GM12878 (cell line): Measurements from ENCODE around the gene MAGEH1. TPM values are rescaled to one million over a fixed set of nuclear protein-coding genes. Genes with fewer than 3 reads are reported as not detected.

ENCODE experiments used
- ATAC-seq: fragments of 200-7000 bp; cut with Tn5 transposase; 3 replicates; pipeline ENCODE4 v1.9.1; 2020; ENCODE audit warnings: mild to moderate bottlenecking, moderate library complexity
- BruUV-seq: library from RNA; stranded (reverse); fragments of 400-500 nt; replicated peaks from 2 replicates; lab custom pipeline; 2021; lab: Mats Ljungman, UMichigan
- CTCF ChIA-PET: fragments of 300-600 bp; sonication (Branson Sonifier 250); formaldehyde crosslinking; extraction: SDS; loops from one replicate; lab custom pipeline; 2021; ENCODE audit warnings: inconsistent platforms; lab: Yijun Ruan, JAX
- POLR2A ChIA-PET: fragments of 350-600 bp; formaldehyde crosslinking; extraction: SDS; loops from one replicate; lab custom pipeline; 2021; ENCODE audit warnings: inconsistent platforms; lab: Charles Lee
- RAD21 ChIA-PET: fragments of 300-600 bp; sonication (Branson Sonifier 250); formaldehyde crosslinking; loops from one replicate; lab custom pipeline; 2023; ENCODE audit warnings: antibody characterized with exemption; ENCODE audit not compliant: unreplicated experiment; lab: Charles Lee
- SMC1A ChIA-PET: fragments of 300-600 bp; sonication (Branson Sonifier 250); formaldehyde crosslinking; loops from one replicate; lab custom pipeline; 2023; ENCODE audit not compliant: unreplicated experiment, uncharacterized antibody; lab: Charles Lee
- DNase-seq: peaks from one replicate; pipeline ENCODE4 v3.0.0-alpha.2; 2011; ENCODE audit warnings: low read depth, low spot score
- FAIRE-seq: peaks from 3 replicates; lab custom pipeline; 2011; peaks lifted over from hg19 to GRCh38; lab: Jason Lieb, UNC
- H2AFZ ChIP-seq: 2 replicates; pipeline ENCODE4 v1.6.0; 2011; ENCODE audit warnings: low read depth, low read length, control low read depth; ENCODE audit not compliant: control insufficient read depth
- H3K27ac ChIP-seq: 2 replicates; pipeline ENCODE4 v1.5.1; 2011; ENCODE audit warnings: control low read depth; ENCODE audit not compliant: control insufficient read depth, insufficient read depth
- H3K27me3 ChIP-seq, 2 experiments: replicated peaks in 1 of 2; 2 replicates each; pipeline versions ENCODE4 v1.6.0 to v1.6.1; 2011; ENCODE audit warnings: low read length in 1 of 2; ENCODE audit not compliant: control insufficient read depth in 2 of 2, insufficient read depth in 2 of 2
- H3K36me3 ChIP-seq, 2 experiments: 2 replicates each; pipeline ENCODE4 v1.5.1; 2011; ENCODE audit warnings: low read length in 1 of 2; ENCODE audit not compliant: control insufficient read depth in 2 of 2, insufficient read depth in 2 of 2
- H3K4me1 ChIP-seq: 2 replicates; pipeline ENCODE4 v1.6.1; 2011; ENCODE audit warnings: mild to moderate bottlenecking, low read length, moderate library complexity, mixed read lengths; ENCODE audit not compliant: control insufficient read depth, insufficient read depth
- H3K4me2 ChIP-seq: 2 replicates; pipeline ENCODE4 v1.6.0; 2011; ENCODE audit warnings: control low read depth; ENCODE audit not compliant: control insufficient read depth, insufficient read depth
- H3K4me3 ChIP-seq: fragments of 200-600 bp; sonication (generic); 2 replicates; pipeline ENCODE4 v1.5.1; 2016
- H3K79me2 ChIP-seq: 2 replicates; pipeline ENCODE4 v1.6.0; 2011; ENCODE audit warnings: low read length; ENCODE audit not compliant: control insufficient read depth, insufficient read depth
- H3K9ac ChIP-seq: 2 replicates; pipeline ENCODE4 v1.8.0; 2011; ENCODE audit warnings: low read length, control low read depth, mixed read lengths; ENCODE audit not compliant: control insufficient read depth, insufficient read depth
- H3K9me3 ChIP-seq: replicated peaks from 3 replicates; pipeline ENCODE4 v1.5.1; 2011; ENCODE audit warnings: mild to moderate bottlenecking, low read length; ENCODE audit not compliant: control insufficient read depth, insufficient read depth
- H4K20me1 ChIP-seq: 2 replicates; pipeline ENCODE4 v1.6.0; 2011; ENCODE audit not compliant: control insufficient read depth, insufficient read depth
- CEBPZ ChIP-seq: fragments of 150-350 bp; IDR thresholded peaks from 2 replicates; pipeline ENCODE4 v1.6.1; 2016; ENCODE audit warnings: low read depth, low read length
- IRF4 ChIP-seq: IDR thresholded peaks from 2 replicates; pipeline ENCODE4 v1.6.1; 2011; ENCODE audit warnings: low read depth, low read length
- JUNB ChIP-seq: IDR thresholded peaks from 2 replicates; pipeline ENCODE4 v1.6.1; 2016; ENCODE audit warnings: antibody characterized with exemption, mild to moderate bottlenecking
- JUND ChIP-seq: IDR thresholded peaks from 2 replicates; pipeline ENCODE4 v1.6.1; 2012; ENCODE audit warnings: low read depth, mild to moderate bottlenecking, low read length, improper control_type of control experiment, moderate library complexity
- NR2C2 ChIP-seq: IDR thresholded peaks from 2 replicates; pipeline ENCODE4 v1.6.1; 2011; ENCODE audit warnings: borderline replicate concordance, low read depth; ENCODE audit not compliant: control insufficient read depth, insufficient read length
- RELA ChIP-seq: fragments of 450-650 bp; IDR thresholded peaks from 2 replicates; pipeline ENCODE4 v1.8.0; 2014; ENCODE audit warnings: borderline replicate concordance; ENCODE audit not compliant: partially characterized antibody
- SIN3A ChIP-seq: IDR thresholded peaks from 2 replicates; pipeline ENCODE4 v1.6.1; 2012; ENCODE audit warnings: low read depth, low read length, improper control_type of control experiment
- SUPT20H ChIP-seq: IDR thresholded peaks from 2 replicates; pipeline ENCODE4 v1.6.1; 2011; ENCODE audit warnings: low read depth, mild to moderate bottlenecking, low read length, moderate library complexity, borderline replicate concordance; ENCODE audit not compliant: control insufficient read depth
- TAF1 ChIP-seq: IDR thresholded peaks from 2 replicates; pipeline ENCODE4 v1.6.1; 2011; ENCODE audit warnings: mild to moderate bottlenecking, low read depth, low read length, borderline replicate concordance
- WGBS: methylation state at CpG from one replicate; pipeline ENCODE4 v1.1.6; 2016; ENCODE audit warnings: low lambda C conversion rate; ENCODE audit not compliant: insufficient replicate concordance, insufficient coverage; ENCODE audit errors: missing lambda C conversion rate; 5-methylcytosine and 5-hydroxymethylcytosine counted together
- in situ Hi-C: fragments of 300-500 bp; cut with MboI; formaldehyde crosslinking; loops from 9 replicates; pipeline ENCODE4 v1.14.3; 2018; ENCODE audit warnings: mixed read lengths
- intact Hi-C: fragments of 100-400 bp; cut with micrococcal nuclease; formaldehyde crosslinking; loops from one replicate; pipeline ENCODE4 v1.14.2; 2022; ENCODE audit not compliant: unreplicated experiment
- polyA plus RNA-seq, 11 experiments: library from polyadenylated mRNA; depleted of rRNA in 4 of 11; unstranded in 6 of 11; stranded (reverse) in 5 of 11; fragments of >200 nt; fragmentation: Nextera tagmentation in 4 of 11; fragmentation: Illumina TruSeq in 1 of 11; extraction: Ambion mirVana in 4 of 11; extraction: Trizol in 1 of 11; gene quantifications; 1 replicate in 1 of 11; 2 replicates in 10 of 11; pipeline versions ENCODE4 v1.2.1 to v1.2.3, GENCODE V29; 2011 to 2016; ENCODE audit warnings: inconsistent platforms in 2 of 11, missing spikeins in 2 of 11, low read depth in 1 of 11
- total RNA-seq, 4 experiments: library from RNA; depleted of rRNA in 3 of 4; stranded (reverse); fragments of >200 nt in 3 of 4; fragmentation: Illumina TruSeq in 1 of 4; extraction: Trizol in 1 of 4; gene quantifications; 2 replicates each; pipeline versions ENCODE4 v1.2.1 to v1.2.3, GENCODE V29; 2013 to 2021
- TF ChIP-seq, protein P1 (sequence below): fragments of 450-650 bp; IDR thresholded peaks from 2 replicates; pipeline ENCODE4 v1.6.1; 2017; ENCODE audit warnings: low read depth, mild to moderate bottlenecking, moderate library complexity

The MAGEH1 gene
- total and polyA plus RNA-seq, 10 of the 15 experiments (the other 5 are each of a cell fraction or from before 2014, with no cell fraction given) = 8.7 to 25.2 (median 18.3) TPM

DNA sequence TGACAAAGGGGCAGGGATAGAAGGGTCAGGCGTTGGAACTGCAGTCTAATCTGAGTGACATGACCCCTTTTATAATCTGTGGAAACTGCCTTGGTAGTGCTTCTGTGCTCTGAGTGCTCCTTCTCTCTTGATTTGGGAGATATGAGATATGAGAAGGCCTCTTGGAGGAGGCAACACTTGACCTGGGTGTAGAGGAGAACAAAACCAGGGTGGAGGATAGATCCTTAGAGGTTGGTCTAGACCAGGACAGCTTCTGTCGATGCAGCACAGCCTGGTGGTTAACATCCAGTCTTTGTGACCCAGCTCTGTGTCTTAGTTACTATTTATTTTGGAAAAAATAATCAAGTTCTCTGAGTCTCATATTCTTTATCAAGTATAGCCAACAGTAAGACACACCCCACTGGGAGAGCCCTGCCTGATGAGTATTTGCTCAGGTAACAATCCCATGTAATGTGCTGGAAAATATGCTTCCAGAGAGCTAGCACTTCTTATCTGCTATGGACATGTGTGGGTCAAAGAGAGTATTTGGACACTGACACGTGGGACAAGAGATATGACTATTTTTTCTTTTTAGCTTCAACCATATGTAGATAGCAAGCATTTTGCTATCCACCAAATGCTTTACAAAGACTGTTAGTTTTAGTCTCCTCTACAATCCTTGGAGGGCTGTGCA lies 28.6 kb downstream of the MAGEH1 start:
- Histone ChIP-seq H3K27ac (no peak overlapping the region), H3K9ac (no peak overlapping the region), H3K4me2 (no peak overlapping the region), H3K4me3 (no peak overlapping the region), H3K4me1 (no peaks in the 10 kb centered on the region), H3K36me3 (no peaks in the 10 kb centered on the region), H3K27me3 (no peaks in the 10 kb centered on the region), H4K20me1 (no peaks in the 10 kb centered on the region), H3K79me2 (no peaks in the 10 kb centered on the region), H2AFZ (no peak overlapping the region), H3K9me3 (no peaks in the 10 kb centered on the region)
- ATAC-seq = no peak
- RAD21 ChIA-PET = no interaction called here
- WGBS = 0% methylated on average over 3 of the region's 3 CpGs
- POLR2A ChIA-PET = no interaction called here
- no peak for DNase-seq
- CTCF ChIA-PET = interaction anchor here (0.7 kb wide), 1 partner anchor 139 kb away, joined by 4 read pairs; no protein-coding TSS in a partner anchor
- no TSS peak for BruUV-seq
- TF ChIP-seq TAF1 = no peak
- no peak for TF ChIP-seq RELA
- intact Hi-C loops (no loop called here), in situ Hi-C loops (loop anchor here (25.0 kb wide), 1 partner anchor 757 kb away; the partner anchor contains the start of gene KLF8)
- SMC1A ChIA-PET = no interaction called here
- FAIRE-seq = no peak

DNA sequence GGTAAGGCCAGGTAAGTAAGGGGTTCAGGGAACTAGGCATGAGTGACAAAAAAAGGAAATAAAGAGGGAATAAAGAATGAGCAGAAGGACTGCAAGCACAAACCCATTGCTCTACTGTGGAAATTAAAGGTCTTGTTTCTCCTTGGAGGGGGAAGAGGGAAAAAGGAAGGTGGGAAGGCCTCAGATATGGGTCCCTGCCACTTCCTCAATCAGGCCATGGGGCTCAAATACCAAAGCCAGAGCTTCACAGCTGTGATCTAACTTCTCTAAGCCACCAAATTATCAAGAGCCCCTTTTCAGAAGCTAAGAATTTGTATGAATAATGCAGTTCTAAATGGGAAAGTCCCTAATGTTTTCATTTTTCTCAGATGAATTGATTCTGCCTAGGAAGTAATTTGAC lies 33.0 kb downstream of the MAGEH1 start:
- in situ Hi-C loops (loop anchor here (25.0 kb wide), 1 partner anchor 752 kb away; the partner anchor contains the start of gene KLF8), intact Hi-C loops (no loop called here)
- ATAC-seq = no peak
- Histone ChIP-seq H3K9me3 (no peaks in the 10 kb centered on the region), H2AFZ (no peak overlapping the region), H3K4me2 (no peak overlapping the region), H3K4me1 (no peaks in the 10 kb centered on the region), H3K4me3 (no peak overlapping the region), H3K9ac (no peak overlapping the region), H3K36me3 (no peaks in the 10 kb centered on the region), H3K79me2 (no peaks in the 10 kb centered on the region), H3K27ac (no peak overlapping the region), H3K27me3 (no peaks in the 10 kb centered on the region), H4K20me1 (no peaks in the 10 kb centered on the region)
- ChIA-PET CTCF (no interaction called here), POLR2A (no interaction called here), RAD21 (no interaction called here), SMC1A (no interaction called here)
- no TSS peak for BruUV-seq
- FAIRE-seq = no peak
- no peak for DNase-seq
- no peak for TF ChIP-seq SUPT20H
- TF ChIP-seq, protein P1, sequence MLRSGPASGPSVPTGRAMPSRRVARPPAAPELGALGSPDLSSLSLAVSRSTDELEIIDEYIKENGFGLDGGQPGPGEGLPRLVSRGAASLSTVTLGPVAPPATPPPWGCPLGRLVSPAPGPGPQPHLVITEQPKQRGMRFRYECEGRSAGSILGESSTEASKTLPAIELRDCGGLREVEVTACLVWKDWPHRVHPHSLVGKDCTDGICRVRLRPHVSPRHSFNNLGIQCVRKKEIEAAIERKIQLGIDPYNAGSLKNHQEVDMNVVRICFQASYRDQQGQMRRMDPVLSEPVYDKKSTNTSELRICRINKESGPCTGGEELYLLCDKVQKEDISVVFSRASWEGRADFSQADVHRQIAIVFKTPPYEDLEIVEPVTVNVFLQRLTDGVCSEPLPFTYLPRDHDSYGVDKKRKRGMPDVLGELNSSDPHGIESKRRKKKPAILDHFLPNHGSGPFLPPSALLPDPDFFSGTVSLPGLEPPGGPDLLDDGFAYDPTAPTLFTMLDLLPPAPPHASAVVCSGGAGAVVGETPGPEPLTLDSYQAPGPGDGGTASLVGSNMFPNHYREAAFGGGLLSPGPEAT = no peak
- no peak for TF ChIP-seq SIN3A
- no peak for TF ChIP-seq JUND
- TF ChIP-seq CEBPZ = no peak
- no peak for TF ChIP-seq NR2C2
- no peak for TF ChIP-seq JUNB
- TF ChIP-seq IRF4 = no peak
